Memory B cell (primary cell): ENCODE measurements around the gene CCDC12.

Experiments used
- ATAC-seq: fragments of 150-1000 bp; cut with Tn5 transposase; 2 replicates; pipeline ENCODE4 v1.10.0; 2021; ENCODE audit warnings: low read depth, mild to moderate bottlenecking, moderate library complexity
- DNase-seq, 2 donors: peaks; one replicate each; pipeline ENCODE4 v3.0.0; 2022; ENCODE audit warnings: low spot score in 2 of 2
- H3K27ac Mint-ChIP-seq: one replicate; pipeline ENCODE4 v1.8.0; 2022; ENCODE audit warnings: mild to moderate bottlenecking, moderate library complexity, mixed read lengths
- H3K27me3 Mint-ChIP-seq: one replicate; pipeline ENCODE4 v1.8.0; 2022; ENCODE audit warnings: mixed read lengths
- H3K36me3 Mint-ChIP-seq: one replicate; pipeline ENCODE4 v1.8.0; 2022; ENCODE audit warnings: mild to moderate bottlenecking, mixed read lengths
- H3K4me1 Mint-ChIP-seq: one replicate; pipeline ENCODE4 v1.8.0; 2022; ENCODE audit warnings: mixed read lengths
- H3K4me3 Mint-ChIP-seq: one replicate; pipeline ENCODE4 v1.8.0; 2022; ENCODE audit warnings: mild to moderate bottlenecking, moderate library complexity, mixed read lengths
- H3K9me3 Mint-ChIP-seq: one replicate; pipeline ENCODE4 v1.8.0; 2022; ENCODE audit warnings: mixed read lengths

Gene CCDC12

DNA sequence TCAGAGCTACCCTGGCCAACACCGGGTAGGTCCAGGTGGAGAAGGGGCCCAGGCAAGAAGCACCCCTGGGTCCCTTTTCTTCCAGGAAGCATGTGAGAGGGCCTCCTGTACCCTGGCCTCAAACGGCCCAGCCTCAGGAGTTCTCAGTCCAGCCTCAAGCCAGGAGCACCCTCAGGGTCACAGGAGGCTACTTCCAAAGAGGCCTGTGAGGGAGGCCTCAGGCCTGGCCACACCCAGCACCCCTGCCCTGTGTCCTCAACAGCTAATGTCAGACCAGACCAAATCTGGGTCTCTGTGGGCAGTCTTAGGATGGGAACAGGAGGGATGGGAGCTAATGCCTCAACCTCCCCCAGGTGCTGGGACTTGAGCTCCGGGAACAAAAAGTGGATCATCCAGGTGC lies 75.5 kb downstream of the CCDC12 start:
- ATAC-seq (no peak), DNase-seq (no peak)
- Mint-ChIP-seq H3K9me3 (no peaks in the 10 kb centered on the region), H3K4me3 (no peak overlapping the region), H3K4me1 (peaks cover 16% of the 10 kb centered on the region), H3K36me3 (peaks cover under 1% of the 10 kb centered on the region), H3K27me3 (peaks cover 16% of the 10 kb centered on the region), H3K27ac (no peak overlapping the region)

DNA sequence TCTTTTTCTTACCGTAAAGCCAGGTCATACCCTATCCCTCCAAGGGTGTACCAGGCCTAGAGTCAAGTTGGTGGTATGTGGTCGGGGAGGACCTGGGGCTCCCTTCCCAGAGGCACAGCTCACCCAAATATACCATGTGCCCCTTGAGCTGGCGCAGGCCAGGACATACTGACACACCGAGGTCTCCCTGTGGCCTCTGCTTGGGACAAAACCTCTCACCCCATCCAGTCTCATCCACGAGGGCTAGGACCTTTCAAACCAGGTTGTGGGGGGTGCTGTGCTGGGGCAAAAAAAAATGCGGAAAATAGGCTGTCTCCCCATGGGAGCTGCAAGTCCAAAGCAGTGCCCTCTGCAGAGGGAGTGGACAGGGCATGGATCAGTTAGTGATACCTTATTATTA lies 76.2 kb downstream of the CCDC12 start:
- ATAC-seq (no peak), DNase-seq (no peak)
- peaks cover 19% of the 10 kb centered on the region for H3K27me3 Mint-ChIP-seq
- H3K27ac Mint-ChIP-seq = no peak overlapping the region
- no peaks in the 10 kb centered on the region for H3K9me3 Mint-ChIP-seq
- peaks cover 1% of the 10 kb centered on the region for H3K36me3 Mint-ChIP-seq
- peaks cover 18% of the 10 kb centered on the region for H3K4me1 Mint-ChIP-seq
- no peak overlapping the region for H3K4me3 Mint-ChIP-seq

DNA sequence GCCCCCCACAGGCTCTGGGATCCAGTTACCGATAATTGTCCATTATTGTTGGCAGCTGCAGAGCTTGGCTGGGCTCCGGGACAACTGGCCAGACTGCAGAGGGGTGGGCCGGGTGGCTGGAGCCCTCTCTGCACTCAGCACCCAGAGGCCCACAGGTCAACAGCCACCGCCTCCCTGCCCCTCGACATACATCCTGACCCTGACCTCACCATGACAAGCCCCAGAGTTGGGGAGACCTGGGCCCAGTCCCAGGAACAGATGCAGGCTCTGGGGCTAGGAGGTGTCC lies 76.6 kb downstream of the CCDC12 start:
- Mint-ChIP-seq H3K36me3 (peaks cover 1% of the 10 kb centered on the region), H3K27ac (no peak overlapping the region), H3K9me3 (no peaks in the 10 kb centered on the region), H3K27me3 (peaks cover 20% of the 10 kb centered on the region), H3K4me3 (no peak overlapping the region), H3K4me1 (peaks cover 18% of the 10 kb centered on the region)
- DNase-seq = no peak
- ATAC-seq = no peak

DNA sequence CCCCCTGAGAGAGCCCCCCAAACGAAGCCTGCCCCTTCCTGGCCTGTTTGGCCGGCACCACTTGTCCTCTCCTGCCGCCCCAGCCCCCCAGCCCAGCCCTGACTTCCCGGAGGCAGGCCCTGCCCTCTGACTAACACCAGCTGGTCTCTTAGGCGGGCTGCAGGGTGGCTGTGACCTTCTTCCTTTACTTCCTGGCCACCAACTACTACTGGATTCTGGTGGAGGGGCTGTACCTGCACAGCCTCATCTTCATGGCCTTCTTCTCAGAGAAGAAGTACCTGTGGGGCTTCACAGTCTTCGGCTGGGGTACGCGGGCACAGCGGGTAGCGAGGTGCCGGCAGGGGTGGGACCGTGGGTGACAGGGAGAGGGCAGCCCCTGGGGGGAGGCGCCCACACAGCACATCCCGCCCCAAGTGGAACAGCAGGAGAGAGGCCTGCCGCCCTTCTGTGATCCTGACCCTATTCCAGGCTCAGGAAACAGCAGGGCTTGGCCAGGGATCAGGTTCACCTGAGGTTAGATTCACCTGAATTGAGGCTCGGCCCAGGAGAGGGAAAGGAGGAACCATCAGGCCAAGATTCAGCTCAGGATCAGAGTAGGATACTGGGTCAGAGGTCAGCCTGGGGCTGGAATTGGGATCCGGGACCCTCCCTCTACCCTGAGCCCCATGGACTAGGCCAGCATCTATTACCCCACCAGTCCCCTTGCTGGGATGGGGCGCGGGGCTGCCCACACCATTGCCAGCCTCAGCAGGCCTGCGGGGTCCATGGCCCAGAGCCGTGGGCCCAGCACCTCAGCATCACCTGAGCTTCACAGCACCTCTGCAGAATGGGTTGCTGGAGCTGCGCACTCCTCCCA lies 77.2 kb downstream of the CCDC12 start:
- Mint-ChIP-seq H3K27ac (peak overlapping the region; percentile 75), H3K36me3 (peaks cover 1% of the 10 kb centered on the region), H3K27me3 (peaks cover 22% of the 10 kb centered on the region), H3K4me3 (peak overlapping the region; percentile 72), H3K4me1 (peaks cover 18% of the 10 kb centered on the region), H3K9me3 (no peaks in the 10 kb centered on the region)
- no peak for DNase-seq
- ATAC-seq = no peak

DNA sequence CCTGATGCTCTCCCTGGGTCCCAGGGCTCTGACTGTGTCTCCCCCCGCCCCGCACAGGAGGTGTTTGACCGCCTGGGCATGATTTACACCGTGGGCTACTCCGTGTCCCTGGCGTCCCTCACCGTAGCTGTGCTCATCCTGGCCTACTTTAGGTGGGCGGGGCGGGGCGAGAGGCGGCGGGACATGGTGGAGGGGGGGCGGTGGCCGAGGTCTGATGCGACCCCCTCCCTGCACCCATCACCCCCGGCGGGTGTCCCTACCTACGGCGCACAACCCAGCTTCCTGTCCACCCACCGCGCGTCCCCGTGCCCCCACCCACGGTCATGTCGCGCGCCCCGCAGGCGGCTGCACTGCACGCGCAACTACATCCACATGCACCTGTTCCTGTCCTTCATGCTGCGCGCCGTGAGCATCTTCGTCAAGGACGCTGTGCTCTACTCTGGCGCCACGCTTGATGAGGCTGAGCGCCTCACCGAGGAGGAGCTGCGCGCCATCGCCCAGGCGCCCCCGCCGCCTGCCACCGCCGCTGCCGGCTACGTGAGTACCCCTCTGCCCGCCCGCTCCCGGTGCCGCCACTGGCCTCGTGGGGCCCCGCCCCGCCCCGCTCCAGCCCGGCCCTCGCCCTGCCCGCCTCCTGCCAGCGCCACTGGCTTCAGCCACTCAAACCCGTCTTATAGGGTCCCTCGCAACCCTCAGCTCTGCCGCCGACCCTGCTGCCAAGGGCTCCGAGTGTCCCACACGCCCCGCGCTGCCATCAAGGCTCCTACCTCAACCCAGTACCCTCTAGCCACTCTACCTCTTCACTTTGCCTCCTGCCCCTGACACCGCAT lies 78.0 kb downstream of the CCDC12 start:
- H3K27ac Mint-ChIP-seq = peak overlapping the region; percentile 75
- H3K36me3 Mint-ChIP-seq = peaks cover 1% of the 10 kb centered on the region
- H3K27me3 Mint-ChIP-seq = peaks cover 24% of the 10 kb centered on the region
- H3K9me3 Mint-ChIP-seq = no peaks in the 10 kb centered on the region
- peak in 1 of 2 donors; percentile 44 for DNase-seq
- peak overlapping the region; percentile 72 for H3K4me3 Mint-ChIP-seq
- peaks cover 21% of the 10 kb centered on the region for H3K4me1 Mint-ChIP-seq
- ATAC-seq = peak; percentile 87

DNA sequence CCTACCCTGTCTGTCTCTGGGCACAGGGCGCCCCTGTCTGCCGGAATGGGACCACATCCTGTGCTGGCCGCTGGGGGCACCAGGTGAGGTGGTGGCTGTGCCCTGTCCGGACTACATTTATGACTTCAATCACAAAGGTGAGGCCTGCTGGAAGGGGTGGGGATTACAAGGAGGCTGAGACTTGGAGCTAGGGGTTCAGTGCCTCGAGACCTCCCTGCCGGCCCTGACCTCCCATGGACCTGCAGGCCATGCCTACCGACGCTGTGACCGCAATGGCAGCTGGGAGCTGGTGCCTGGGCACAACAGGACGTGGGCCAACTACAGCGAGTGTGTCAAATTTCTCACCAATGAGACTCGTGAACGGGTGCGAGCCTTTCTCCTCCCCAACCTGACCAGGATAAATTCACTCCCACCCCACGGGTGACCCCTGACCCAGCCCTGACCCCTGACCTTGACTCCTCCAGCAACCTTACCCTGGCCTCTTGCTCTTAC lies 78.7 kb downstream of the CCDC12 start:
- peak overlapping the region; percentile 13 for H3K4me3 Mint-ChIP-seq
- H3K27me3 Mint-ChIP-seq = peaks cover 26% of the 10 kb centered on the region
- peaks cover 23% of the 10 kb centered on the region for H3K4me1 Mint-ChIP-seq
- no peaks in the 10 kb centered on the region for H3K9me3 Mint-ChIP-seq
- ATAC-seq (no peak), DNase-seq (no peak)
- peaks cover 1% of the 10 kb centered on the region for H3K36me3 Mint-ChIP-seq
- H3K27ac Mint-ChIP-seq = no peak overlapping the region

DNA sequence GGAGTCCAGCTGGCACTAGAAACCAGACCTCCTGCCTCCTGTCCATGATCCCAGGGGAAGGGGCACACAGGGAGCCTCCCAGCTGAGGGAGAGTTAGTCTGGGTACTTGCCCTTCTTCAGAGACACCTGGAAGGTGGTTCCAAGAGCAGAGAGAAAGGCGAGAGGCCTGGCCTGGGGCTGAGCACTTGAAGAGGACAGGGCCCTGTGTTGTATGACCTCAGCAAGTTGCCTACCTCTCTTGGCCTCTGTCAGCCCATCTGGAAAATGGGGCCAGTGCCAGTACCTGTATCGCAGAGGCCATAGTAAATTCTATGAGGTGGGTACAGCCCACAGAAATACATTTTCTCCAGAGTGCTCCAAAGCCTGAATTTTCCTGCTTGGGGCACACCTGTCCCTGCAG lies 79.5 kb downstream of the CCDC12 start:
- no peak overlapping the region for H3K4me3 Mint-ChIP-seq
- H3K9me3 Mint-ChIP-seq = no peaks in the 10 kb centered on the region
- peaks cover 1% of the 10 kb centered on the region for H3K36me3 Mint-ChIP-seq
- peaks cover 27% of the 10 kb centered on the region for H3K27me3 Mint-ChIP-seq
- no peak for DNase-seq
- peaks cover 23% of the 10 kb centered on the region for H3K4me1 Mint-ChIP-seq
- H3K27ac Mint-ChIP-seq = no peak overlapping the region
- no peak for ATAC-seq

DNA sequence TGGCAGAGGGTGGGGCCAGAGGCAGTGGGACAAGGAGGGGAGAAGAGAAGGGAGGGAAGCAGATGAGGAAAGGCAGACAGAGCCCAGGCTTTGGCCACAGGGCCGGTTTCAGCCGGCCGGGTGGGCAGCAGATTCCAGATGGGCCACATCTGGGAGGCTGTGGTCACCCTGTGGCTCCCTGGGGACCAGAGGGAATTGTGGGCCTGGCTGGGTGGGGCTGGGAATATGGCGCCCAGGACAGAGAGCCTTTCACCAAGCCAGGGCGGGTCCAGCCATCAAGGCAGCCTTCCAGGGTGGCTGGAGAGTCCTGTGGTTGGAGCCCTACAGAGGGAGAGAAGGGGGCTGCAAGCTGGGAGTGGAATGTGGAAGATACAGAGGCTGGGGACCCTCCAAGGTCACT lies 80.2 kb downstream of the CCDC12 start:
- DNase-seq (no peak), ATAC-seq (no peak)
- Mint-ChIP-seq H3K36me3 (peaks cover 1% of the 10 kb centered on the region), H3K27ac (no peak overlapping the region), H3K9me3 (no peaks in the 10 kb centered on the region), H3K4me1 (peaks cover 28% of the 10 kb centered on the region), H3K4me3 (no peak overlapping the region), H3K27me3 (peaks cover 30% of the 10 kb centered on the region)

DNA sequence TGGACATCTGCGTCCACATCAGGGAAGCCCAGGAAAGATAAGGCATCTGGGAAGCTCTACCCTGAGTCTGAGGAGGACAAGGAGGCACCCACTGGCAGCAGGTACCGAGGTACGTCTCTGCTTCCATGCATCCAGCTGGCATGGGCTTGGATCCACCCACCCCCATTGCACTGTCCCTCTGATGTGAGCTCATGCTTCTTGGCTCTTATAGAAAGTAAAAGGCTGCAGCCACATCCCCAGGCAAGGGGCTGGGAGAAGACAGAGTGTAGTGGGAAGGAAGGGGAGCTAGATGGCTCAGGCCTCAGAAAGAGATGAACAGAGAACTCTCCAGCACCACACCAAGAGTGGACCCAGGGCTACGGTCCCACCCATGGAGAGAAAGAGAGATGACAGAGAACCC lies 80.8 kb downstream of the CCDC12 start:
- peaks cover 29% of the 10 kb centered on the region for H3K4me1 Mint-ChIP-seq
- H3K4me3 Mint-ChIP-seq = no peak overlapping the region
- H3K9me3 Mint-ChIP-seq = no peaks in the 10 kb centered on the region
- no peak for ATAC-seq
- DNase-seq = no peak
- peaks cover 36% of the 10 kb centered on the region for H3K27me3 Mint-ChIP-seq
- peaks cover 1% of the 10 kb centered on the region for H3K36me3 Mint-ChIP-seq
- H3K27ac Mint-ChIP-seq = no peak overlapping the region

DNA sequence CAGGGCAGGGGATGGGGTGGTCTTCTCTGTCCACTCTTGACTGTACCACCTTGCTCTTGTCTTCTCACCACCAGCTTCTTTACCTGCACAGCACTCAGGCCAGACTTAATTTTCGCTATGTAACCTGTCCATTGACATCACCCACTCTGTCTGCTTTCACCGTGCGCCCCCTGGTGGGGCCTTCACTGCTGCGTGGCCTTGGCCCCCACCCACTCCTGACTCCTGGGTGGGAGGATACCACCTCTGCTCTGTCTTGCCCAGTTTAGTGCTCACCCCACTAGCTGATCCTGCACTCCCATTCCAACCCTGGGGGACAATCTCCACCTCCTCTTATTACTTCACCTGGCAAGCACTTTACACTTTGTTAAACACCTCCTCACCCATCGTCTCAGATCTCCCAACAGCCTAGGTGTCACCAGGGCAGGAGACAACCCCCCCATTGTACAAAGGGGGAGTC lies 81.3 kb downstream of the CCDC12 start:
- H3K27ac Mint-ChIP-seq = no peak overlapping the region

DNA sequence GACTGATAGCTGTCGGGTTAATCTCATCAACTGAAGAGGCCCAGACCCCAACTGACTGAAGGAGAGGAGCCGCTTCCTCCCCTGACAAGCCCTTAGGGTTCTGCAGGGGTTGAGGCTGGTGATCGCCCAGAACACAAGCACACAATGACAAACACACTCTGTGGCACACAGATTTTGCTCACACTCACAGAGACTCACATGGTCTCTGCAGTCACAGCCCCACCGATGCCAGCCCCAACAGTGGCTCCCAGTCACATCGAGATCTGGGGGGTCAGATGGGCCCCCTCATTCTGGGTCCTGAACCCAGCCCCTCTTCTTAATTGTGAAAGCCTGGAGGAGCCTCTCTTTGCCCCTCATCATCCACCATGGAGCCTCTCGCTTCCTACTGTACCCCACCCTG lies 82.3 kb downstream of the CCDC12 start:
- no peak for DNase-seq
- H3K27me3 Mint-ChIP-seq = peaks cover 41% of the 10 kb centered on the region
- peaks cover 1% of the 10 kb centered on the region for H3K36me3 Mint-ChIP-seq
- no peak for ATAC-seq
- H3K4me1 Mint-ChIP-seq = peaks cover 28% of the 10 kb centered on the region
- no peak overlapping the region for H3K27ac Mint-ChIP-seq
- H3K4me3 Mint-ChIP-seq = no peak overlapping the region
- no peaks in the 10 kb centered on the region for H3K9me3 Mint-ChIP-seq

More for the DNA sequence above, 81.3 kb downstream of the CCDC12 start:
- DNase-seq (peak; percentile 73 to 85), ATAC-seq (peak; percentile 71)
- Mint-ChIP-seq H3K9me3 (no peaks in the 10 kb centered on the region), H3K4me1 (peaks cover 29% of the 10 kb centered on the region), H3K4me3 (no peak overlapping the region), H3K27me3 (peaks cover 37% of the 10 kb centered on the region), H3K36me3 (peaks cover 1% of the 10 kb centered on the region)

DNA sequence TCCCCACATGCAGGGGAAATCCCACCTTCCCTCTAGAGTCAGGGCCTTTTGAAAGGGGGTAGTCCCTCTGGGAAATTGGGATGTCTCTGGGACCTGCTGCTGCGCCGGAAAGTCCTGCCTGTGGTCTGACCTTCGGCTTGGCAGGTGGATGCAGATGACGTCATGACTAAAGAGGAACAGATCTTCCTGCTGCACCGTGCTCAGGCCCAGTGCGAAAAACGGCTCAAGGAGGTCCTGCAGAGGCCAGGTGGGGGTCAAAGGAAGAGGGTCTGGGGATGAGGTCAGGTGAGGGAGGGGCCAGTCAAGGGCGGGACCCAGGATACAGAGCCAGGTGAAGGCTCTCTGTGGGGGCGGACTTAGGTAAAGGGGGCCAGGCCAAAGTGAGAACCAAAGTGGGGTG lies 82.8 kb downstream of the CCDC12 start:
- Mint-ChIP-seq H3K4me1 (peaks cover 23% of the 10 kb centered on the region), H3K36me3 (peaks cover 1% of the 10 kb centered on the region), H3K27me3 (peaks cover 36% of the 10 kb centered on the region), H3K4me3 (no peak overlapping the region), H3K27ac (no peak overlapping the region), H3K9me3 (no peaks in the 10 kb centered on the region)
- ATAC-seq (no peak), DNase-seq (no peak)

DNA sequence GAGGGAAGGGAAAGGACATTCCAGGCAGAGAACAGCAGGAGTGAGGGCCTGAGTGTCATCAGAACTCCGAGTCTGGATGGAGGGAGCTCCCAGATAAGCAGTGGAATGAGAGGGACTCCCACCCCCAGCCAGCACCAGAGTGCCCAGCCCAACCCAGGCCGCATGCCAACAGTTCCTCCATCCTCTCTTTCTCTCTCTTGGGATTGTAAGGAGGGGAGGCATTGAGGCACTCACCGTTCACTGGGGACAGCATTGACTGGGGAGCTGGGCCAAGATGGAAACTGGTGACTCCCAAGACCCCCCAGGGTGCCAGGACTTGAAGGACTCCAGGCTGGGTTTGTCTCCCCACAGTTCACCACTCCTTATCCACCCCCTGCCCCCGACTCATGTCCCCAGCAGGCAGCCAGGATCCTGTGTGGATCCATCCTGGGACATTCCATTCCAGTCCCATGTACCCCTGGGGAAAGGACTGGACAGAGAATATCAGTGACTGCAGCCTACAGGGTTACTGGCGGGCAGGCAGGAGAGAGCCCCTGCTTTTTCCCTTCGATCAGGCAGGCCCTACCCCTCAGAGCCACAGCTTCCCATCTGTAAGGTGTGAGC lies 83.3 kb downstream of the CCDC12 start:
- Mint-ChIP-seq H3K27ac (no peak overlapping the region), H3K27me3 (peaks cover 33% of the 10 kb centered on the region), H3K9me3 (no peaks in the 10 kb centered on the region), H3K36me3 (peaks cover 1% of the 10 kb centered on the region), H3K4me3 (no peak overlapping the region), H3K4me1 (peaks cover 18% of the 10 kb centered on the region)
- DNase-seq (no peak), ATAC-seq (no peak)
